HEK293T (cell line): ENCODE results near the gene ERC2.

Source experiments
- CTCF ChIA-PET: fragments of 350-600 bp; formaldehyde crosslinking; extraction: SDS; loops from one replicate; lab custom pipeline; 2021; ENCODE audit warnings: antibody characterized with exemption, inconsistent platforms; lab: Yijun Ruan, JAX
- POLR2A ChIA-PET: fragments of 350-600 bp; formaldehyde crosslinking; extraction: SDS; loops from one replicate; lab custom pipeline; 2020; ENCODE audit warnings: antibody characterized with exemption, inconsistent platforms; lab: Yijun Ruan, JAX
- DNase-seq: peaks from one replicate; pipeline ENCODE4 v3.0.0; 2012; ENCODE audit warnings: mixed read lengths; ENCODE audit errors: extremely low spot score
- ARNT ChIP-seq: fragments of 450-650 bp; IDR thresholded peaks from 2 replicates; pipeline ENCODE4 v1.6.1; 2017; ENCODE audit warnings: mild to moderate bottlenecking
- BHLHE40 ChIP-seq: fragments of 450-650 bp; IDR thresholded peaks from 2 replicates; pipeline ENCODE4 v1.6.1; 2016; ENCODE audit warnings: mild to moderate bottlenecking, moderate library complexity, borderline replicate concordance
- CTBP1 ChIP-seq: fragments of 450-650 bp; IDR thresholded peaks from 2 replicates; pipeline ENCODE4 v1.6.1; 2016; ENCODE audit warnings: borderline replicate concordance
- ELF4 ChIP-seq: fragments of 450-650 bp; IDR thresholded peaks from 2 replicates; pipeline ENCODE4 v1.6.1; 2017; ENCODE audit warnings: antibody characterized with exemption
- FOXA1 ChIP-seq: fragments of 450-650 bp; IDR thresholded peaks from 2 replicates; pipeline ENCODE4 v1.6.1; 2016; ENCODE audit warnings: mild to moderate bottlenecking
- FOXK2 ChIP-seq: fragments of 450-650 bp; IDR thresholded peaks from 2 replicates; pipeline ENCODE4 v1.6.1; 2016; ENCODE audit warnings: mild to moderate bottlenecking
- FOXM1 ChIP-seq: fragments of 450-650 bp; IDR thresholded peaks from 2 replicates; pipeline ENCODE4 v1.6.1; 2017; ENCODE audit warnings: mild to moderate bottlenecking, borderline replicate concordance
- HDGF ChIP-seq: fragments of 450-650 bp; IDR thresholded peaks from 2 replicates; pipeline ENCODE4 v1.6.1; 2017; ENCODE audit warnings: antibody characterized with exemption, borderline replicate concordance
- L3MBTL2 ChIP-seq: fragments of 450-650 bp; conservative IDR thresholded peaks from 2 replicates; pipeline ENCODE4 v1.6.1; 2016; ENCODE audit warnings: mild to moderate bottlenecking
- LEF1 ChIP-seq: fragments of 450-650 bp; IDR thresholded peaks from 2 replicates; pipeline ENCODE4 v1.6.1; 2017; ENCODE audit warnings: mild to moderate bottlenecking, borderline replicate concordance
- NFRKB ChIP-seq: fragments of 450-650 bp; IDR thresholded peaks from 2 replicates; pipeline ENCODE4 v1.6.1; 2016; ENCODE audit warnings: mild to moderate bottlenecking, moderate library complexity
- SP1 ChIP-seq: fragments of 450-650 bp; IDR thresholded peaks from 2 replicates; pipeline ENCODE4 v1.6.1; 2017
- SUZ12 ChIP-seq: fragments of 450-650 bp; IDR thresholded peaks from 2 replicates; pipeline ENCODE4 v1.6.1; 2016; ENCODE audit warnings: mild to moderate bottlenecking
- TARDBP ChIP-seq: fragments of 450-650 bp; IDR thresholded peaks from 2 replicates; pipeline ENCODE4 v1.6.1; 2016
- ZNF384 ChIP-seq: fragments of 450-650 bp; IDR thresholded peaks from 2 replicates; pipeline ENCODE4 v1.6.1; 2016
- TF ChIP-seq, protein P1 (sequence below): fragments of 450-650 bp; IDR thresholded peaks from 2 replicates; pipeline ENCODE4 v1.6.1; 2016

ERC2 gene

DNA sequence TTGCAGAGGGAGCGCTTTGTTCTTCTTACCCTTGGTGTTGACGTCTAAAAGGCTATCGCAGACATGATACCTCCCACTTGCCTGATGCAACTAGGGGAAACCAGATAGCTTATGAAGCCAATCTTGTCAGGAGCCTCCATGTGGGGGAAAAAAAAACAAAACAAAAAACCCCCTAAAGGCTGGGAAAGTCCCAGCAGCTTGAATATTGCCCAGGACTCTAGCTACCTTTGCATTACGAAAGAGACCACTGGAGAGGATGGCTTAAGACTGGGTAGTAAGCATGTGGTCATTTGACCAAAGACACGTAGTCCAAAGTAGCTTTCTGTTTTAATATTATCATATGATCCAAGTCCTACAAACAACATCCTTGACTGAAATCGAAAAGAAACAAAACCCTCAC, 860.4 kb downstream of the ERC2 start:
- DNase-seq = no peak
- no peak for TF ChIP-seq L3MBTL2
- TF ChIP-seq NFRKB = no peak
- no peak for TF ChIP-seq ARNT
- TF ChIP-seq FOXK2 = no peak
- TF ChIP-seq, protein P1, sequence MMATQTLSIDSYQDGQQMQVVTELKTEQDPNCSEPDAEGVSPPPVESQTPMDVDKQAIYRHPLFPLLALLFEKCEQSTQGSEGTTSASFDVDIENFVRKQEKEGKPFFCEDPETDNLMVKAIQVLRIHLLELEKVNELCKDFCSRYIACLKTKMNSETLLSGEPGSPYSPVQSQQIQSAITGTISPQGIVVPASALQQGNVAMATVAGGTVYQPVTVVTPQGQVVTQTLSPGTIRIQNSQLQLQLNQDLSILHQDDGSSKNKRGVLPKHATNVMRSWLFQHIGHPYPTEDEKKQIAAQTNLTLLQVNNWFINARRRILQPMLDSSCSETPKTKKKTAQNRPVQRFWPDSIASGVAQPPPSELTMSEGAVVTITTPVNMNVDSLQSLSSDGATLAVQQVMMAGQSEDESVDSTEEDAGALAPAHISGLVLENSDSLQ = no peak
- TF ChIP-seq LEF1 = no peak
- TF ChIP-seq BHLHE40 = no peak
- TF ChIP-seq FOXA1 = no peak
- TF ChIP-seq FOXM1 = no peak
- CTCF ChIA-PET = no interaction called here
- POLR2A ChIA-PET = interaction anchor here (0.6 kb wide), 1 partner anchor 20 kb away, joined by 4 read pairs; no protein-coding TSS in a partner anchor

DNA sequence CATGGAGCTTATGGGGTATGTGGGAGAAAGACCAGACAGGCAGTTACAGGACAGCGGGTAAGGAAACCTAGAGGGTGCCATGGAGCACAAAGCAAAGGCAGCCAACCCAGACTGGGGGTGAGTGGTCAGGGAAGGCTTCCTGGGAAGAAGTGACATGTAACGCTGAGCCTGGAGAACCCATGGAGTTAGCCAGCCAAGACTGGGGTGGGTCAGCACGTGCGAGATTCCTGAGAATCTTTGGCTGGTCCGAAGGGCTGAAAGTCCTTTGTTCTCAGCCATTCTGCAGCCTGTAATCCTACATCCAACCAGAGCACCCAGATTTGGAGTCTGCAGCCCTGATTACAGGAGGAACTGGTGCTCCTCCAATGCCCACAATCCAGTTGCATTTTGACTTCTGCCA, 861.1 kb downstream of the ERC2 start:
- ChIA-PET POLR2A (no interaction called here), CTCF (no interaction called here)
- DNase-seq = no peak
- no peak for TF ChIP-seq SUZ12
- TF ChIP-seq ELF4 = no peak
- TF ChIP-seq NFRKB = no peak
- no peak for TF ChIP-seq HDGF
- TF ChIP-seq FOXK2 = no peak
- TF ChIP-seq ZNF384 = no peak
- TF ChIP-seq LEF1 = no peak
- TF ChIP-seq CTBP1 = no peak
- no peak for TF ChIP-seq FOXA1
- no peak for TF ChIP-seq ARNT
- TF ChIP-seq SP1 = no peak
- TF ChIP-seq BHLHE40 = no peak
- no peak for TF ChIP-seq FOXM1
- TF ChIP-seq TARDBP = no peak
- TF ChIP-seq, protein P1 = no peak

DNA sequence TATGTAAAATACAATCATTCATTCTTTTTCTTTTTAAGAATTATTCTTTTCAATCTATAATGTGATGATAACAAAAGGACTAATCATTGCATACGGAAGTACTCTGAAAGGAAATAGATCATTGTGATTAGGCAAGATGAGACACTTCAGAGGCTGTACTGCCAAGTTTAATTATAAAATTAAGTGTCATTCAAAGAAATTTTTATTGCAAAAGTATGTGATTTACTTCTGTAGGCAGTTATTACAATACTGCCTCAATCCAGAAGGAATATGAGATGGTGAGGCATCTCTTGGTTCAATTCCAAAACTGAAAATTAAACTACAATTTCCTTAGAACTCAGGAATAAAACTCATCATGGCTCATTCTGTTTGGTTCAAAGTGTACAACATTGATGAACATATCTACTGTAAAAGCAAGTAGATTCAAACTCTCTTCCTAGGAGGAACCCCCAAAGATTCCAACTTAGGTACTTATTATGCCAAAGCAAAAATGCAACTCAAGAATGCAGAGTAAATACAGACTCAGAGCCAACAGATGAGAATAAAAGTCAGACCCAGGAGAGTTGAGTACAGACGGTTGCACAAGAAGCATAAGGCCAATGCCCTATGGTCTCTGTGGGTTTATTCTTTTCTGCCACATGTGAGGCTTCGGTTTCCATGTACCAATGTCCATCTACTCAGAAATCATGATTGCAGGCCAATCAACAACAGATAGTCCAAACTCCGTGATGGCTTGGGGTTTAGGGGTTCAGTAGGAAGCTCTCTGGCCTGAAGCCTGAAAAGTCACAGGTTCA, 862.6 kb downstream of the ERC2 start:
- CTCF ChIA-PET = no interaction called here
- POLR2A ChIA-PET = no interaction called here
- no peak for DNase-seq
- TF ChIP-seq, protein P1 = no peak
- TF ChIP-seq TARDBP = no peak
- TF ChIP-seq SUZ12 = no peak
- TF ChIP-seq SP1 = no peak
- TF ChIP-seq CTBP1 = no peak
- no peak for TF ChIP-seq FOXA1
- no peak for TF ChIP-seq BHLHE40
- no peak for TF ChIP-seq HDGF
- no peak for TF ChIP-seq FOXM1
- no peak for TF ChIP-seq LEF1
- TF ChIP-seq FOXK2 = no peak
- TF ChIP-seq L3MBTL2 = no peak
- TF ChIP-seq ARNT = no peak
- TF ChIP-seq ELF4 = no peak
- TF ChIP-seq NFRKB = no peak
- no peak for TF ChIP-seq ZNF384

DNA sequence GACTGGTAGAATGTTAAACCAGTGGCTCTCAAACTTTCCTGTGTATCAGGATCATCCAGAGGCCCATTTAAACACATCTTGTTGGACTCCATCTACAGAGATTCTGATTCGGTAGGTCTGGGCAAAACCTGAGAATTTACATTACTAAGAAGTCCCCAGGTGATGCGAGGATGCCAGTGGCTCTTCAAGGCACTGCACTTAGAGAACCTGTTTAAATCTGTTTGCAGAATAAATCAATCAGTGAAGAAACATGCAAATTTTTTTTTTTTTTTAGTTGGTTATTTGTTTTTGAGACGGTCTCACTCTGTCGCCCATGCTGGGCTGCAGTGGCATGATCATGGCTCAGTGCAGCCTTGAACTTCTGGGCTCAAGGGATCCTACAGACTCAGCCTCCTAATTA, 863.4 kb downstream of the ERC2 start:
- CTCF ChIA-PET = no interaction called here
- DNase-seq = no peak
- TF ChIP-seq LEF1 = no peak
- no peak for TF ChIP-seq L3MBTL2
- no peak for TF ChIP-seq ELF4
- no peak for TF ChIP-seq SUZ12
- no peak for TF ChIP-seq HDGF
- no peak for TF ChIP-seq ZNF384
- no peak for TF ChIP-seq SP1
- TF ChIP-seq BHLHE40 = no peak
- TF ChIP-seq CTBP1 = no peak
- TF ChIP-seq TARDBP = no peak
- TF ChIP-seq NFRKB = no peak
- no peak for TF ChIP-seq FOXA1
- no peak for TF ChIP-seq FOXM1
- TF ChIP-seq ARNT = no peak
- TF ChIP-seq FOXK2 = no peak
- TF ChIP-seq, protein P1 = no peak
- POLR2A ChIA-PET = no interaction called here

GRCh38 chr3:55604402-55604801, 863.9 kb downstream of the ERC2 start:
- no peak for DNase-seq
- POLR2A ChIA-PET = no interaction called here
- CTCF ChIA-PET = interaction anchor here (0.7 kb wide), 1 partner anchor 11 kb away, joined by 3 read pairs; no protein-coding TSS in a partner anchor
- TF ChIP-seq HDGF = no peak
- TF ChIP-seq FOXK2 = no peak
- TF ChIP-seq L3MBTL2 = no peak
- TF ChIP-seq NFRKB = no peak
- no peak for TF ChIP-seq BHLHE40
- no peak for TF ChIP-seq LEF1
- TF ChIP-seq SP1 = no peak
- no peak for TF ChIP-seq TARDBP
- no peak for TF ChIP-seq ELF4
- TF ChIP-seq SUZ12 = no peak
- no peak for TF ChIP-seq FOXA1
- TF ChIP-seq, protein P1 = no peak
- no peak for TF ChIP-seq ARNT
- TF ChIP-seq FOXM1 = no peak
- no peak for TF ChIP-seq CTBP1
- no peak for TF ChIP-seq ZNF384
